ENCODE measurements around the gene NFAT5.
"Not testable (repeated sequence)": the region's sequence is repeated elsewhere in the genome, so short reads cannot be mapped to it uniquely, and the experiment has no call there.

Gene NFAT5

GRCh38 chr16:69643997-69644396, 78.2 kb downstream of the NFAT5 start:
- not testable (repeated sequence) for DNase-seq

- DNase-seq = no peak
Measured at GRCh38 chr16:69644790-69645189, 79.0 kb downstream of the NFAT5 start.

GRCh38 chr16:69647020-69647419, 81.3 kb downstream of the NFAT5 start:
- DNase-seq = no peak

- no peak for DNase-seq
Measured at GRCh38 chr16:69651217-69651616, 85.5 kb downstream of the NFAT5 start.

- DNase-seq = no peak
Measured at GRCh38 chr16:69654280-69654931, 88.6 kb downstream of the NFAT5 start.

GRCh38 chr16:69660166-69660565, 94.4 kb downstream of the NFAT5 start:
- DNase-seq = no peak

- DNase-seq = no peak
Measured at GRCh38 chr16:69662901-69663300, 97.1 kb downstream of the NFAT5 start.

GRCh38 chr16:69663846-69664245, 98.1 kb downstream of the NFAT5 start:
- no peak for DNase-seq

GRCh38 chr16:69669577-69669976, 103.8 kb downstream of the NFAT5 start:
- DNase-seq = no peak

- no peak for DNase-seq
Measured at GRCh38 chr16:69672315-69672997, 106.7 kb downstream of the NFAT5 start.

GRCh38 chr16:69672998-69673713, 107.4 kb downstream of the NFAT5 start:
- DNase-seq = no peak

GRCh38 chr16:69680358-69680757, 114.6 kb downstream of the NFAT5 start:
- no peak for DNase-seq

GRCh38 chr16:69688589-69688988, 122.8 kb downstream of the NFAT5 start:
- no peak for DNase-seq

GRCh38 chr16:69691980-69692911, 126.5 kb downstream of the NFAT5 start:
- DNase-seq = no peak

GRCh38 chr16:69693916-69694315, 128.2 kb downstream of the NFAT5 start:
- DNase-seq = no peak

GRCh38 chr16:69698404-69698803, 132.6 kb downstream of the NFAT5 start:
- DNase-seq = no peak

- DNase-seq = no peak
Measured at GRCh38 chr16:69699915-69700314, 134.1 kb downstream of the NFAT5 start.

GRCh38 chr16:69701452-69701851, 135.7 kb downstream of the NFAT5 start:
- DNase-seq = no peak

GRCh38 chr16:69701866-69702265, 136.1 kb downstream of the NFAT5 start:
- DNase-seq = no peak

- DNase-seq = no peak
Measured at GRCh38 chr16:69703638-69704037, 137.9 kb downstream of the NFAT5 start.

GRCh38 chr16:69706256-69706974, 140.6 kb downstream of the NFAT5 start:
- DNase-seq = no peak

GRCh38 chr16:69706975-69707340, 141.2 kb downstream of the NFAT5 start:
- DNase-seq = no peak

Data from NCI-H1417 treated with DMSO at 0.1 percent for 48 hours (cell line).